IPS DF 4.7 (cell line): ENCODE data around the gene PRSS33.

Experiments
- DNase-seq: peaks from one replicate; pipeline ENCODE4 v3.0.0-alpha.2; 2013; ENCODE audit warnings: low spot score; ENCODE audit errors: extremely low read depth

PRSS33 gene, protein sequence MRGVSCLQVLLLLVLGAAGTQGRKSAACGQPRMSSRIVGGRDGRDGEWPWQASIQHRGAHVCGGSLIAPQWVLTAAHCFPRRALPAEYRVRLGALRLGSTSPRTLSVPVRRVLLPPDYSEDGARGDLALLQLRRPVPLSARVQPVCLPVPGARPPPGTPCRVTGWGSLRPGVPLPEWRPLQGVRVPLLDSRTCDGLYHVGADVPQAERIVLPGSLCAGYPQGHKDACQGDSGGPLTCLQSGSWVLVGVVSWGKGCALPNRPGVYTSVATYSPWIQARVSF

DNA sequence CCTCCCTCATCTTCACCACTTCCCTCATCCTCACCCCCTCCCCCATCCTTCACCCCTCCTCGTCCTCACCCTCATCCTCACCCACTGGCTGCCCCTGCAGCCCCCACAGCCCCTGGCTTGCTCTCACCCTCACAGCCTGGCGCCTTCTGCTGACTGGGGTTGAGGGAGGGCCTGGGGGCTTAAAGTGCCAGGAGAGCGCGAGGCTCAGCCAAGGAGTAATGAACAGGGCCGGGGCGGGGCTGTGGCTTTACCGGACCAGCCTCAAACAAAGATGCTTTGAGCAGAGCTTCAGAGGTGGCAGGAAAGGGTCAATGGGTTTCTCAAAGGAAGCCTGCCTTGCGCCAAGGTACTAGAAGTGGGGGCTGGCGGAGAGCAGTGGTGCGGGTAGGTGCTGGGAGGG, at the start of gene PRSS33:
Gene PRSS33, minus strand, starts transcription at position 155 of the 400 bp plus-strand sequence. CDS start 1,013 bp downstream, outside the sequence.
- DNase-seq = no peak

DNA sequence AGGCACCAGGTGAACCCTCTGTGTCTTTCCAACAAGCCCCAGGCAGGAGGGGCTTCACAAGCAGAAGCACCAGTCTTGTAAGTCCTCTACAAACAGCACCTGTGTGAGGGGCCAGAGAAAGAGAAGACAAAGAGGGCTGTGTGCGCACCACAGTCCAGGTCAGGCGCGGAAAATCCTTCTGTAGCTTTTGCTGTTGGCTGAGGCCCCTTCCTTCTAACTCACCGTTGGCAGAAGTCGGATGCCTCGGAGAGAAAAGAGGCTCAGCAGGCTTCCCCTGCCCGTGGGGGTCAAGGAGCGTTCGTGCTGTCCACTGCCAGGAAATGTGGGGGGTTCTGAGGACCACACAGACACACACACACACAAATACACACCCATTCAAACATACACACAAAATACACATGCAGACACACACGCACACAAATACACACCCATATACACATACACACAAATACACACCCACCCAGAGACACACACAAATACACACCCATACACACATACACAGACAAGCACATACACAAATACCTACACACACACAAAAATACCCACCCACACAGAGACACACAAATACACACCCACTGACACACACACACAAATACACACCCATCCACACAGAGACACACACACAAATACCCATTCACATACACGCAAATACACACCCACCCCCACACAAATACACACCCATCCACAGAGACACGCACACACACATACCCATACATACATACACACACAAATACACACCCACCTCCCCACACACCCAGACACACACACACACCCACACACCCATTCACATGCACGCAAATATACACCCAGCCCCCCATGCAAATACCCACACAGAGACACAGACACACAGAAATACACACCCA, 49.5 kb upstream of the PRSS33 start:
- DNase-seq = no peak

DNA sequence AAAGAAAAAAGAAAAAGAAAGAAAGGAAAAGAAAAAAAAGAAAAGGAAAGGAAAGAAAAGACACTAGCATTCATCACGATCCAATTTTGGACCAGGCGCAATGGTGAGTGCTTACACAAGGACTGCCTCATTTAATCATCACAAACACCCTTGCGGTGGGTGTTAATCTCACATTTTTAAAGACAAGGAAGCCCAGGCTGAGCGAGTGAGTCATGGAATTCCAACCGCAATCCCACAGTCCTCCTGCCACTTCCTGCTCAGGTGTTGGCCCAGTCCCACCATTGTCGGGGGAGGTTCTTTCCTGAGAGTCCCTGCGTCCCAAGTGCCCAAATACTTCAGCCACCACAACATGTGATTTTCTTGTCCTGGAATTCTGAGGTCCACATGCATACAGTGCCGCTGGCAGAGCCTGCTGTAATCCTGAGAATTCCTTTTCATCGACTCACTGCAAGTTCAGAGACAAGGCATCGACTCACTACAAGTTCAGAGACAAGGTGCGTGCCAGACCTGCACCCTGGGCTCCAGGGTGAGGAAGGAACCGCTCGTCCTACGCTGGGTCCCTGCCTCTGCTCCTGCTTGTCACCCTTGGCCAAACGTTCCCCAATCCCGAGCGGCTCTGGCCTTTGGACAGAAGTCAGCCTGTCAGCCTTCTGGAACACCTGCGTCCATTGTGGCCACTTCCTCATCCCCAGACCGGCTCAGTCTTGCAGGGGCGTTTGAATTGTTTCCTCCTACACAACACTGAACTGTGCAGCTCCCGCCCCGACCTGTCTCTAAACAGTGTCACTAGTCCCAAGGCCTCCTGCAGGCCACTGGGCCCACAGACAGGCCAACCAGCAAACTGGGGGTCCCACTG, 48.5 kb upstream of the PRSS33 start:
- DNase-seq = no peak

DNA sequence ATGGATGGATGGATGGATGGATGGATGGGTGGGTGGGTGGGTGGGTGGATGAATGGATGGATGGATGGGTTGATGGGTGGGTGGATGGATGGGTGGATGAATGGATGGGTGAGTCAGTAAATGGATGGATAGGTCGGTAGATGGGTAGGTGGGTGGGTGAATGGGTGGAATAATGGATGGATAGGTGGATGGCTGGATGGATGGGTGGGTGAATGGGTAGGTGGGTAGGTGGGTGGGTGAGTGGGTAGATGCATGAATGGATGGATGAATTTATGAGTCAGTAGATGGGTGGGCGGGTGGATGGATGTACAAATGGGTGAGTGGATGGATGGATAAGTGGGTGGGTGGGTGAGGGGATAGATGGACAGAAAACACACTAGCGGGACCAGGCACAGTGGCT, 47.6 kb upstream of the PRSS33 start:
- no peak for DNase-seq

DNA sequence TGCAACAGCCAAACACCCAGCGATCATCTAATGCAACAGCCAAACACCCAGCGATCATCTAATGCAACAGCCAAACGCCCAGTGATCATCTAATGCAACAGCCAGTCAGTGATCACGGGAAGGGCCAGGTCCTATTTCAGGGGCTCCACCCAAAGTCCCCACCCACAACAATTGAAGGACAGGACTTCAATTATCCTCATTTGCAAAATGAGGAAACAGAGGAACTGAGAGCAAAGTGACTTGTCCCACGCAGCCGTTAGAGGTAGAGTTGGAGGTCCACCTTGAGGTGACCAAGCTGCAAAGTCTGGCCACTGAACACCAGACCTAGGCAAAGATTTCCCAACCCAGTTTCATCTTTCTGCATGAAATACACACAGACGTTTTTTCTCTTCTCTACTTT, 46.4 kb upstream of the PRSS33 start:
- no peak for DNase-seq

GRCh38 chr16:2831203-2831602, 43.8 kb upstream of the PRSS33 start:
- no peak for DNase-seq

GRCh38 chr16:2830355-2830695, 43.0 kb upstream of the PRSS33 start:
- DNase-seq = no peak

GRCh38 chr16:2829501-2830354, 42.4 kb upstream of the PRSS33 start, which contains the start of gene ZG16B:
ZG16B (plus strand) TSS chr16:2830303; CDS start chr16:2830442, 139 bp downstream.
- no peak for DNase-seq

GRCh38 chr16:2828876-2829430, 41.6 kb upstream of the PRSS33 start:
- DNase-seq = no peak

DNA sequence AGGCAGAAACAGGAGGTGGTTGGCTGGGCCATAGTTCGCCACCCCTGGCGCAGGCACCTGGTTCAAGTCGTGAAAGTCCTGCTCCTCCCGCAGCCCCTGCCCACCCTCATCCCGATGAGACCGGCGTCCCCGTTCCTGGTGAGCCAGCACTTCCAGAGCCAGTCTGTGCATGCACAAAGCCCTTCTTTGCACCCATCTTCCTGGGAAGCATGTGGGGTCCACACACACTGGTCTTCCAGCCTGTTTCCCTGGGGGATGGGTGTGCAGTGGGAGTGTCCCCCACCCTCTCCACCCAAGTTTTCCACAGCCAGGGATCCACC, 41.1 kb upstream of the PRSS33 start:
- DNase-seq = no peak

DNA sequence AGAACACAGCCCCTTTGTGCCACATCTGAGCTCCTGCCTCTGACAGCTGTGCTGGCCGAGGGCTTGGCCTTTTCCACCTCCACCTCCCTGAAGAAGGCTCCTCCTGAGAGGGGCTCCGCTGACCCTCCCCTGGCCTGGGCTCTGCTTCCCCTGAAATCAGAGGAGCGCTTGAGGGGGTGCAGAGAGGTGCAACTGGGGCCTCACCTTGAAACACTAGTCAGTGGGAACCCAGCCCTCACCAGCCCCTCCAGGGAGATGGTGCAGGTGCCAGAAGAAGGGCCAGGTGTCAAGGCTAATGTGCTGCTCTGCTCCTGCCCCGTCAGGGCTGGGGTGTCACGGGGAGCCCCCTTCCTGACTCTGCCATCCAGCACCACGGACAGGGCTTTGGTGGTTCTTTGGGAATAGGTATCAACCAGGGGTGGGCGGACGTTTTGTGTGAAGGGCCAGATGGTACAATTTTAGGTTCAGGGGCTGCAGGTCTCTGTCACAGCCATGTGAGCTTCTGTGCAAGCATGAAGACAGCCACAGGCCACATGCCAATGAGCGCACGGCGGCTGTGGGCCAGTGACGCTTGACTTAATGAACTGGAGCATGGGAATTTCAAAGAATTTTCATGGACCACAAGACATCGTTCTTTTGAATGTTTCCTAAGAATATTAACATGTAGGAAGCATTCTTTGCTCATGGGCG, 40.6 kb upstream of the PRSS33 start:
- no peak for DNase-seq

- DNase-seq = no peak
These were observed 40.0 kb upstream of the PRSS33 start for GRCh38 chr16:2827374-2827791.

DNA sequence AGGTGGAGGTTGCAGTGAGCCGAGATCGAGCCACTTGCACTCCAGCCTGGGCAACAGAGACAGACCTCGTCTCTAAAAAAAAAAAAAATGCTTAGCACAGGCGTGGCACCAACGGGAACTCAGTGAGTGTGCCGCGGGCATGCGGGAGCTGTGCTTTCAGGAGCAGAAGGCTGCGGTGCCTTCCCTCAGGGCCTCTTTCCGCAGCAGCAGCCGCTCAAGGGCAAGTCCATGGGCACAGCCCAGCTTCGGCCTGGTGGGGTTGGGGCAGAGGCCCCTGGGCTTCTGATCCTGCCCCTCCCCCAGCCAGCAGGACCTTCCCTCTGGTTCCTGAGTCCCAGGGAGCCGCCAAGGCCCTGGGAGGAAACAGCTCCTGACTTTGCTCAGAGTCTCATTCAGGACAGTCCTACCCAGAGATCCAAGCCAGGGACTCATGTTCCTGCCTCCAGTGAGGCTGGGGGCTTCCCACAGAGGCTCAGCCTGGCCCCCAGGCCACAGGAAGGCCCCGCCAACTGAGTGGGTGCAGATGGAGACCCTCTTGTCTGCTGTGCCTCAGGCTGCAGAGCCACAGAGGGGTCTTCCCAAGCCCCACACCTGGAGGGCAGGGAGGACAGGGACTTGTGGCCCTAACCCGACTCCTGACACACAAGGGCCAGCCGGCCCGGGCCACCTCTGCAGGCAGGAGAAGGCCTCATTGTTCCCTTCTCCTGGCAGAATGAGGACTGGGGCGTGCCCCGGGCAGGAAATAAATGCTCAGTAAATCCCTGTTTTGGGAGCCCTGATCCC, 39.4 kb upstream of the PRSS33 start:
- DNase-seq = no peak

- no peak for DNase-seq
These were observed 38.5 kb upstream of the PRSS33 start for GRCh38 chr16:2825906-2826305.

DNA sequence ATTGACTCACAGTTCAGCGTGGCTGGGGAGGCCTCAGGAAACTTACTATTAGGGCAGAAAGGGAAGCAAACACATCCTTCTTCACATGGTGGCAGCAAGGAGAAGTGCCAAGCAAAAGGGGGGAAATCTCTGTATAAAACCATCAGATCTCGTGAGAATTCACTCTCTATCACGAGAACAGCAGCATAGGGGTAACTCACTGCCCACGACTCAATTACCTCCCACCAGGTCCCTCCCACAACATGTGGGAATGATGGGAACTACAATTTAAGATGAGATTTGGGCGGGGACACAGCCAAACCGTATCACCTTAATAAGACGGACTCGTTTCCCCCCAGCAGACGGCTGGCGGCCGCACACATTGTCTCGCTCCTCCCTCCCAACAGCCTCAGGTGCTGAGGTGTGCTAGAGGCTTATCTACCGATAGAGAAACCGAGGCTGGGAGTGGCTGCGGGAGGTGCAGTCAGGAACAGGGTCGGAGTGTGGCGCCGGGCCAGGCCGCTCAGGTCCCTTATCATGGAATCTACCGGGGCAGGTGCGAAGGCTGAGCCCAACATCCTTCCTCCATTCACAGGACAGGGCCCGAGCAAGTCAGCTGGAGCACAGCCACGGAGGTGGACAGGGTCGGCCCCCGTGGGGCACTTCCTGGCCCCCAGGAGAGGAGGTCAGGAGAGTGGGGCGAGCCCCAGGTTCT, 37.8 kb upstream of the PRSS33 start:
- DNase-seq = no peak

DNA sequence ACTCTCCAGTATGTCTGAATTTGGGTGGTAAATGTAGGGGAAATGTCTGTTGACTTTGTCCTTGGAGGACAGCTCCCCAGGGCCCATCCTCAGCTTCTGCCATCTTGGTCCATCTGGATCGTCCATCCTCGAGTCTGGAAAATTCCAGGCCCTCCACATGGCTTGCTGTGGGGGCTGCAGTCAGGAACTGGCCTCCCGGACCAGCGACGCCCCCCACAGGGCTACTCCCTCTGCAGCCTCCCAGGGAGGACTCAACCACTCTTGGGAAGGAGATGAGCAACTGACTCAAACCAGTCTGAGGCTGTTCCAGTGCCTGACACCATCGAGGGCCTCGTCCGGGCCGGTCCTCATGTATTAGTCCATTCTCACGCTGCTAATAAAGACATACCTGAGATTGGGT, 37.3 kb upstream of the PRSS33 start:
- DNase-seq = no peak

DNA sequence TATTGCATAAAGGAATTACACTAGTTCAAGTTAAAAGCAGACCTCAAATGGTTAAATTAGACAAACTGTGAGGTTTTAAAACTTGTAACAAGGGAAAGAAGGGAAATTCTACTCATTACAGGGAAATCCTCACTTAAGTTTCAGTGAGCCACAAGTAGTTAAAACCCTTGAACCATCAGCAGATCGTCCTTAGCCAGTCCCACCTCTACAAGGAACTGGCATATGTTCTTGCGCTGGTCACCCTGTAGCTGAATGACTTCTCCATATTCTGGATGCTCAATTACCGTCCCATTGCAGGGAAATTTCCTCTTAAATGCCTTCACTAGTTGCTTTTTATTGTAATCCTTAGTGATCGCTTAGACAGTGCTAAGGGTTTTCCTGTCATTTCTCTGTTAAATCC, 35.1 kb upstream of the PRSS33 start:
- DNase-seq = no peak

DNA sequence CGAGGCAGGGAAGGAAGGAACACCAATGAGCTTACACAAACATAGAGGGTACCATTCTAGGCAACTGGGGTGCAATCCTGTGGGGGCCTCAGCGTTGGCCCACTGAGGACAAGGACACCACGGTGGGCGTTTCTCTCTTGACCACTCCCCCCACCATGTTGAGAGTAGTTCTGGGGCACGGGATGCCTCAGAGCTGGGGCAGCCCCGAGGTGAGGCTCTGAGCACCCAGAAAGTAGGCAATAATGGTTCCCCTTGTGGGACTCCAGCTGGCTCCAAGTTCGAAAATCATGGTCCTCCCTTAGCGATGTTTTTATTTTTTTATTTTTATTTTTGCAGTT, 34.8 kb upstream of the PRSS33 start:
- DNase-seq = no peak
